ENCODE results near the gene CXCL17.

The CXCL17 gene

GRCh38 chr19:42406111-42406510, 36.6 kb downstream of the CXCL17 start:
- H3K79me2 ChIP-seq (ENCODE audit: low read length) = no peaks in the 10 kb centered on the region
- no peak overlapping the region for H3K9ac ChIP-seq (ENCODE audit: low read length)
- no peaks in the 10 kb centered on the region for H3K4me1 ChIP-seq (ENCODE audit: low read length)
- H3K4me2 ChIP-seq (ENCODE audit: low read length) = no peak overlapping the region
- H4K20me1 ChIP-seq (ENCODE audit: insufficient read depth, low read length) = peaks cover 3% of the 10 kb centered on the region
- H3K9me3 ChIP-seq (ENCODE audit: insufficient read depth, low read length) = no peaks in the 10 kb centered on the region
- TF ChIP-seq EZH2phosphoT487 (IDR thresholded peaks at IDR 0.05; ENCODE audit: low read depth) (no peak), CTCF (IDR thresholded peaks at IDR 0.05; ENCODE audit: low read depth, low read length) (no peak)
- H3K27ac ChIP-seq (ENCODE audit: low read length) = no peak overlapping the region
- no peak overlapping the region for H2AFZ ChIP-seq (ENCODE audit: low read depth, low read length)
- H3K36me3 ChIP-seq (replicated peaks; ENCODE audit: low read depth, low read length) = peaks cover 16% of the 10 kb centered on the region
- no peaks in the 10 kb centered on the region for H3K27me3 ChIP-seq (ENCODE audit: low read depth, low read length)
- H3K4me3 ChIP-seq (ENCODE audit: low read length) = no peak overlapping the region

GRCh38 chr19:42403586-42403985, 39.2 kb downstream of the CXCL17 start:
- no peak for TF ChIP-seq CTCF (IDR thresholded peaks at IDR 0.05; ENCODE audit: low read depth, low read length)
- no peak for TF ChIP-seq EZH2phosphoT487 (IDR thresholded peaks at IDR 0.05; ENCODE audit: low read depth)
- Histone ChIP-seq H3K79me2 (ENCODE audit: low read length) (no peaks in the 10 kb centered on the region), H3K4me2 (ENCODE audit: low read length) (no peak overlapping the region), H3K27me3 (ENCODE audit: low read depth, low read length) (no peaks in the 10 kb centered on the region), H3K9ac (ENCODE audit: low read length) (no peak overlapping the region), H3K27ac (ENCODE audit: low read length) (no peak overlapping the region), H3K4me3 (ENCODE audit: low read length) (no peak overlapping the region), H4K20me1 (ENCODE audit: insufficient read depth, low read length) (no peaks in the 10 kb centered on the region; the same call in 1 of the 2 replicates), H3K4me1 (ENCODE audit: low read length) (no peaks in the 10 kb centered on the region), H3K36me3 (replicated peaks; ENCODE audit: low read depth, low read length) (peaks cover 16% of the 10 kb centered on the region), H2AFZ (ENCODE audit: low read depth, low read length) (no peak overlapping the region), H3K9me3 (ENCODE audit: insufficient read depth, low read length) (no peaks in the 10 kb centered on the region)

GRCh38 chr19:42402376-42403116, 40.2 kb downstream of the CXCL17 start:
- no peaks in the 10 kb centered on the region; the same call in 1 of the 2 replicates for H4K20me1 ChIP-seq (ENCODE audit: insufficient read depth, low read length)
- H3K4me1 ChIP-seq (ENCODE audit: low read length) = peaks cover 5% of the 10 kb centered on the region
- peak overlapping the region; percentile 71 for H3K4me2 ChIP-seq (ENCODE audit: low read length)
- H3K36me3 ChIP-seq (replicated peaks; ENCODE audit: low read depth, low read length) = peaks cover 14% of the 10 kb centered on the region
- H2AFZ ChIP-seq (ENCODE audit: low read depth, low read length) = no peak overlapping the region
- no peak overlapping the region for H3K27ac ChIP-seq (ENCODE audit: low read length)
- no peak overlapping the region for H3K9ac ChIP-seq (ENCODE audit: low read length)
- no peaks in the 10 kb centered on the region for H3K27me3 ChIP-seq (ENCODE audit: low read depth, low read length)
- H3K79me2 ChIP-seq (ENCODE audit: low read length) = peaks cover 5% of the 10 kb centered on the region
- TF ChIP-seq CTCF (IDR thresholded peaks at IDR 0.05; ENCODE audit: low read depth, low read length) = no peak
- no peak for TF ChIP-seq EZH2phosphoT487 (IDR thresholded peaks at IDR 0.05; ENCODE audit: low read depth)
- peak overlapping the region; percentile 71 for H3K4me3 ChIP-seq (ENCODE audit: low read length)
- H3K9me3 ChIP-seq (ENCODE audit: insufficient read depth, low read length) = no peaks in the 10 kb centered on the region

GRCh38 chr19:42401365-42402303, 41.1 kb downstream of the CXCL17 start:
- Histone ChIP-seq H3K9ac (ENCODE audit: low read length) (peak overlapping the region; percentile 43), H3K4me1 (ENCODE audit: low read length) (peaks cover 6% of the 10 kb centered on the region), H3K79me2 (ENCODE audit: low read length) (peaks cover 8% of the 10 kb centered on the region), H3K4me3 (ENCODE audit: low read length) (peak overlapping the region; percentile 71), H3K27ac (ENCODE audit: low read length) (no peak overlapping the region), H3K36me3 (replicated peaks; ENCODE audit: low read depth, low read length) (peaks cover 12% of the 10 kb centered on the region), H3K4me2 (ENCODE audit: low read length) (peak overlapping the region; percentile 71), H3K27me3 (ENCODE audit: low read depth, low read length) (no peaks in the 10 kb centered on the region), H2AFZ (ENCODE audit: low read depth, low read length) (no peak overlapping the region), H3K9me3 (ENCODE audit: insufficient read depth, low read length) (no peaks in the 10 kb centered on the region), H4K20me1 (ENCODE audit: insufficient read depth, low read length) (no peaks in the 10 kb centered on the region)
- TF ChIP-seq EZH2phosphoT487 (IDR thresholded peaks at IDR 0.05; ENCODE audit: low read depth) (no peak), CTCF (IDR thresholded peaks at IDR 0.05; ENCODE audit: low read depth, low read length) (peak; percentile 90)
